HG03460 (cell line): ENCODE data around the gene KCTD21.

Experiments used
- ATAC-seq: cut with Tn5 transposase; IDR thresholded peaks from one replicate; pipeline ENCODE4 v1.9.1; 2021; ENCODE audit not compliant: unreplicated experiment

The KCTD21 gene

DNA sequence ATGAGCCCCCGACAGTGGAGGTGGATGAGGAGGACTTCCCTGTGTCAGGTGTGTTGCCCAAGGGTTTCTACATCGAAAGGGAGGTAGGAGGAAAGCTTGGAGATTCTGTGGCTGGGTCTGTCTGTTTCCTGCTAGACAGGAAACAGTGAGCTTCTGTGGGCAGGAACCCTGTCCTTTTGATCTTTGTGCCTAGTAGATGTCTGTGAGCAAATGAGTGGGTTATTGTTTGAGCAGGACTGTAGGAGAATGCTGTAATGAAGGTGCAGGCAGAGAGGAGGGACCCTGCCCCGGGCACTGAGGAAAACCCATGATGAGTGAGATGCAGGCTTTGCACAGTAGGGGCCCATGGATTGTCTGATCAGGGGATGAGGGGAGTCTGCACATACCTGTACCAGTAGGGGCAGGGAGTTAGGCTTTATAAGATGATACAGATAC, 14.3 kb upstream of the KCTD21 start:
- no peak for ATAC-seq

DNA sequence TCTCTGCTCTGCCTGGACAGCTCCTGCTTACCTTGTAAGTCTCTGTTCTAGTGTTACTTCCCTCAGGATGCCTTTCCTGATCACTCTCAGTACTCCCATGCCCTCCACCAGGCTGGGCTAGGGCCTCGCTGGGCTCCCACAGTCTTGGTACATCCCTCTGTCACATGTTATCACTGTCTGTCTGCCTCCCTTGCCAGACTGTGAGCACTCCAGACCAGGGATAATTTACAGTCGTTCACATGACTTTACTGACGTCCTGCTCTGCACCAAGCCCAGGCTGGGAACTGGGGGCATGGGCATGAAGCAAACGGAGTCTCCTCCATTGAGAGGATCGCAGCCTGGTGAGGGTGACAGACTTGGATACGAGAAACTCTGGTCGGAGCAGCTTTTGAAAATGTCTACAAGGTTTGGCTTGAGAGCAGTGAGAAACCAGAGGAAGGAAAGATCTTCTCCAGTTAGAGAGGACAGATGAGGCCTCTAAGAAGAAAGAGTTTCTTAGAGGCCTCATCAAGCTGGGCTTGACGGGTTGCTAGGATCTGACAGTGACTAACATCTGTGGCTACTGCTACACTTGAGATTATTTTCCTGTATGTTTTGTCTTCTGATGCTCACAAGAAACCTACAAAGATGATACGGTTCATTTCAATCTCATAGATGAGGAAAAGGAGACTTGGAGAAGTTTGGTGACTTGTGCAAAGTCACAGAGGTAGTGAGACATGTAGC, 12.8 kb upstream of the KCTD21 start:
- ATAC-seq = no peak

DNA sequence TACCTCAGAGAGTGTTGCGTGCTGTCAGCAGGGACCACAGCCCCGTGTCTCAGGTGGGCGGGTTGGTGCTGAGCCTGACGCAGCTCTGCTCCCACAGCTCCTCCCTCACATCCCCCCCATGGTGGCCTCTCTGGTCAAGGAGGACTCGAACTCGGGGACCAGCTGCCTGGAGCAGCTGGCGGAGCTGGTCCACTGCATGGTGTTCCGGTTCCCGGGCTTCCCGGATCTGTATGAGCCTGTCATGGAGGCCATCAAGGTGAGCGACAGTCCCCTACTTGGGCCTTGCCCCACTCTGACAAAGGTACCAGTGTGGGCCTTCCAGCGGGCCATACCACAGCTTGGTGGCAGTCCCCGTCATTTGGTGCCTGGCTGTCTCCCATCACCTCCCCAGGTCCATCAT, 12.1 kb upstream of the KCTD21 start:
- no peak for ATAC-seq

DNA sequence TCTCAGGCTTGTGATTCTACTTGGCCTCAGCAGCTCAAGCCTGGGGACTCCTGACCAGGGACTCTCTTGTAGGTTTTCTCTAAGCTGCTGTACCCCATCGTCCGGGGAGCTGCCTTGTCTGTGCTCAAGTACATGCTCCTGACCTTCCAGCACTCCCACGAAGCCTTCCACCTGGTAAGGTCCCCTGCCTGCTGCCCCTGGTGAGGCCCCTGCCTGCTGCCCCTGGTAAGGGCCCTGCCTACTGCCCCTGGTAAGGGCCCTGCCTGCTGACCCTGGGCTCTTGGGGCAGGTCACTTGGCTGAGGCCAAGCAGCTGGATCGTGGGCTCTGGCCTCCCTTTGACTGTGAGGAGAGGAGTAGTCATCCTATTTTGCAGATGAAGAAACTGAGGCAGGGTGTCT, 11.6 kb upstream of the KCTD21 start:
- ATAC-seq = no peak

DNA sequence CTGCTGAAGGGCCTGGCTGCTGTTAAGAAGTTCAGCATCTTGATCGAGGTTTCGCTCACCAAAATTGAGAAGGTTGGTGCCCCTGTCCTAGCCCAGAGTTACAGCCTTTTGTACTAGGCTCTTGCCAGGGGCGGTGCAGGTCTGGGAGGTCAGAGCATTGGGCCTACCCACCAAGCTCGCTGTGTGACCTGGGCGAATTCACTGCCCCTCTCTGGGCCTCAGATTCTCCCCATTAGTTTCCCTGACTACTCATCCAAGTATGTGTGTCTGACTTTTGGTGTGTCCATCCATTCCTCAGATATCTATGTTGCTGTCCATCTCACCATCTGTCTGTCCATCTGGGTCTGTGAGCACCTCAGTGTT, 11.2 kb upstream of the KCTD21 start:
- no peak for ATAC-seq

DNA sequence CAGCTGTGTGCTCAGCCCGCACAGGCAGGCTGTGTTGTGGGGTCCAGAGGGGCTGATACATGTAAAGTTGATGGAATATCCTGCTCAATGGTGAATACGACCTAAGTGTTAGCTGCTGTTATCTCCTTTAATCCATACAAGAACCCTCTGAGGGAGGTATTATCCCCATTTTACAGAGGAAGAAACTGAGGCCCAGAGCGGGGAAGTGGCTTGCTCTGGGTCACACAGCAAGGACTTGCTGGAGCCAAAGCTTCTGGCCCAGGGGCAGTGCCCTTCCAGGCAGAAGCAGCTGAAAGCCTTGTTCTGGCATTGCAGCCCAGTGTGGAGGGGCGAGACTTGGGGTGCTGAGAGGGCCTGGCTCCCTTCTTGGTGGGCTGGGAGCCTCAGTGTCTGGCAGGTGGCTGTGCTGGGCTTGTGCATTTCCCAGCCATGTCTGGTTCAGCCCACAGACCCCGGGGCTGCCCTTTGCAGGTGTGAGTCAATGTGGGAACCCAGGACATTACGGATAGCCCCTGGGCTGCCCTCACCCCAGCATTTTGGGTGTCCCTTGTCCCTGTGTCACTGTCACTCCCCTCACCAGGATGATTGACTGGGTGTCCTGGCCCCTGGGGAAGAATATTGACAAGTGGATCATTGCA, 10.7 kb upstream of the KCTD21 start:
- ATAC-seq = no peak

DNA sequence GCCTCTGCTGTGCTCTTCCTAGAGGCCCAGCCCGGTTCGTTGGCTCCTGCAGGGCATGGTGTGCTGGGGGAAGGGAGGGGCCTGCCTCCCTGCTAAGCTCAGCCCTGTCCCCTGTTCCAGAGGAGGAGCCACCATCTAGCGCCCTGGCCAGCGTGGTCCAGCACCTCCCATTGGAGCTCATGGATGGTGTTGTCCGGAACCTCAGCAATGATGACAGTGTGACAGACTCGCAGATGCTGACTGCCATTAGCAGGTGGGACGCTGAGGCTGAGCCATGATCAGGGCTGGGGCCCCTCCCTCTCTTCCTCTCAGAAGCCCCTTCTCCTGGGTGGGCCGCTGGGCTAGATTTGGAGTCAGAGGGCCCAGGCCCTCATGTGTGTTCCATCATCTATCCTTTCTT, 9.4 kb upstream of the KCTD21 start:
- no peak for ATAC-seq

DNA sequence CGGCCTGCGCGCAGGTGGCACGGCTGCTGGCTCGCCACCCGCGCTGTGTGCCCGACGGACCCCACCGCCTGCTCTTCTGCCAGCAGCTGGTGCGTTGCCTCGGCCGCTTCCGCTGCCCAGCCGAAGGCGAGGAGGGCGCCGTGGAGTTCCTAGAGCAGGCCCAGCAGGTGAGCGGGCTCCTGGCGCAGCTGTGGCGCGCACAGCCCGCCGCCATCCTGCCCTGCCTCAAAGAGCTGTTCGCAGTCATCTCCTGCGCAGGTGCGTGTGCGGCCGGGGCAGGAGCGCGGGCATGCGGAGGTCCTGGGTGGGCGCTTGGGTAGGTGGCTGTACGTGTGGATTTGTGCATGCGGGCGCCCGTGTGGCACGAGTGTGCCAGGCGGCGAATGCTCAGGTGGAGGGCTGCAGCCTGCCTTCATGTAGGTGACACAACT, 8.2 kb upstream of the KCTD21 start:
- ATAC-seq = no peak

DNA sequence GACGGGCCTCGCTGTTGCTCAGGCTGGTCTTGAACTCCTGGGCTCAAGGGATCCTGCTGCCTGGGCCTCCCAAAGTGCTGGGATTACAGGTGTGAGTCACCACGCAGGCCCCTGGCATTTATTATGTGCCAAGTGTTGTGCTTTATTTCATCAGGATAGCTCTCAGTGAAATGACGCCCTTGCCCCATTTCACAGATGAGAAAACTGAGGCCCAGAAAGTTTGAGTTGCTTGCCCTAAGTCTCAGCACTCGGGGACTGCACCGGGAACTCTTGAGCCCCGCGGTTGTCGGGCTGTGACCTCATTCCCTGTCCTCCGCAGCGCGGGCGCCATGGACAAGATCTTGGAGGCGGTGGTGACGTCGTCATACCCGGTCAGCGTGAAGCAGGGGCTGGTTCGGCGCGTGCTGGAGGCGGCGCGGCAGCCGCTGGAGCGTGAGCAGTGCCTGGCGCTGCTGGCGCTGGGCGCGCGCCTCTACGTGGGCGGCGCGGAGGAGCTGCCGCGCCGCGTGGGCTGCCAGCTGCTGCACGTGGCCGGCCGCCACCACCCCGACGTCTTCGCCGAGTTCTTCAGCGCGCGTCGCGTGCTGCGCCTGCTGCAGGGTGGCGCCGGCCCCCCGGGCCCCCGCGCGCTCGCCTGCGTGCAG, 7.6 kb upstream of the KCTD21 start:
- ATAC-seq = no peak

DNA sequence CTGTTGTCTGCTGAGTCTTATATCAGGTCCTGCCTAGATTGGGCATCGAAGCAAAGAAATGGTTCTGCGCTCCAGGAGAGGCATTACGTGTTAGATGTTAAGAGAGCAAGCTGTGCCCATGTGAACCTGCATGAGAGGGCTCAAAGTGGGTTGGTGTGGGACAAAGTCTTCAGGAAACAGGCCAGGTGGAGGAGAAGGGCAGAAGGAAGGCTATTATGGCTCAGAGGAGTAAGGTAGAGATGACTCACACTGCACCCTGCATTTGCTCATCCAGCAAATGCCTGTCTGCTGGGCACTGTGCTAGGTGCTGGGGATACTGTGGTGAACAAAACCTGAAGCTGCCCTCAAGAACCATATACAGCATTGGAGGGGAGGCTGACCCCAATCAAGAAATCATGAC, 6.1 kb upstream of the KCTD21 start:
- no peak for ATAC-seq

DNA sequence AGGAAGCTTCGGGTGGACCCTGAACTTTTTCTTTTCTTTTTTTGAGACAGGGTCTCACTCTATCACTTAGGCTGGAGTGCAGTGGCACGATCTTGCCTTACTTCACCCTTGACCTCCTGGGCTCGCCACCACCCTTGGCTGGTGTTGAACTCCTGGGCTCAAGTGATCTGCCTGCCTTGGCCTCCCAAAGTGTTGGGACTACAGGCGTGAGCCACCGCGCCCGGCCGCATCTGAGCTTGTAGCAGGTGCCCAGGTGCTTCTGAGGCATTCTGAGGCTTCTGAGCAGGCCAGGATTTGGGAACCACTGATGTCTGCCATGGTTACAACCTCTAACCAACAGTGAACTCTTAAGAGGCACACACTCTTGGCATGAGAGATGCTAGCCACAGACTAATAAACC, 5.4 kb upstream of the KCTD21 start:
- no peak for ATAC-seq

DNA sequence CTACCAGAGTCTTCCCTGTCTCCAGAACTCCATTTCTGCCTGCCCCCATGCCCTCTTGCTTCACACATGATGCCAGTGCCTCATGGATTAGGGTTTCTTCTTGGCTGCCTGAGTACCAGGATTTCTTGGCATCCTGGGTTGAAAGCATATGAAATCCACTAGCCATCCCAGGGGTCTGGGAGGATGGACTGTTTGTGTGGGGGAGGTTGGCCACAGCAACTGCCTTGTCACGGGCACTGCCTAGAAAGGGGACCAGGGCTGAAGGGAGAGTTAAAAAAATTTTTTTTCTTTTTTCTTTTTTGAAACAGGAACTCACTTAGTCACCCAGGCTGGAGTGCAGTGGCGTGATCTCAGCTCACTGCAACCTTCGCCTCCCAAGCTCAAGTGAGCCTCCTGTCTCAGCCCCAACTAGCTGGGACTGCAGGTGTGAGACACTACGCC, 4.5 kb upstream of the KCTD21 start:
- no peak for ATAC-seq

DNA sequence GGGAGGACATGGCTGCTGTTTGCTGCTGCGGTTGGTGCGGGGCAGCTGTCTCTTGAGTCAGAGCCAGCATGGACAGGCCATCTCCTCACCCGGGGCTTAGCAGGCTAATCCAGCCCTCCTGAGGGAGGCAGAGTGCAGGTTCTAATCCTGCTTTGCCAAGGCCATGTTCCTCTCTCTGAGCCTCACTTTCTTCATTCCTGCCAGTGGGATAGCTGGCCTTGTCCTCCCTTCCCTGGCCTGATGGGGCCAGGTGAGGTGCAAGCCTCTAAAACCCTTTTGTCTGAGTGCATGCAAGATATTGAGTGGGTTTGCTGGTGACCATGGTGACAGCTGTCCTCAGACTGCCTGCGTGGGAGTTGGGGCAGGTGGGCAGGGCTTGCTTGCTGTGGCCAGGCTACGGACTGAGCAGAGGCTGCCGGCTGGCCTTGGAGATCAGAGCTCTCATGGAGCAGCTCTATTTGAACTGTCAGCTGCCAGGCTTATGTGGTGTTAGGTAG, 3.8 kb upstream of the KCTD21 start:
- no peak for ATAC-seq

DNA sequence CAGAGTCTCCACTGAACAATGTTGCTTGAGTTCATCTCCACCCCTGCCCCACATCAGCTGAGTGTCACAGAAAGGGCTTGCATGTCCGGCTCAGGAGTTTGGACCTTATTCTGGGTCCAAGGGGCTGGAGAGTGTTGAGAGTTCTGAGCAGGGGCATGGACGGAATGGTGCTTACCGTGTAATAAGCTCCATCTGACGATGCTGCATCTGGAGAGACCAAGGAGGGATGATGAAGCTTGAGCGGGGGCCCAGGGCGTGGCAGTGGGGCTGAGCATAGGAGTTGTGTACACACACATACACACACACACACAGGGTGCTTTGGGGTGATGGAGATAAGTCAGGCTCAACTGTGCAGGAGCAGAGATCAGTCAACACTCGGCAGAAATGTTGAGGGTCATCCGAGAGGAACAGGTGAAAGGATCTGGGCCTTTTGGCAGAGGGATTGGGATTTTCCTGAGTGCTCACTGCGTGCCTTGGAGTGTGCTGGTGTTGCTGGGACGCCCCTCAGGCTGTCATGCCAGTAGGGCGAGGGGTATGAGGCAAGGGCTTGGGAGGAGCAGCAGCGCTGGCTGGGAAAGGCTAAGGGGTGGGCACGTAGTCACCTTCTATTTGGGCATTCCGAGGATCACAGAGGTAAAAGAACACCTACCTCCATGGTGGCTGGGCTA, 2.6 kb upstream of the KCTD21 start:
- no peak for ATAC-seq

DNA sequence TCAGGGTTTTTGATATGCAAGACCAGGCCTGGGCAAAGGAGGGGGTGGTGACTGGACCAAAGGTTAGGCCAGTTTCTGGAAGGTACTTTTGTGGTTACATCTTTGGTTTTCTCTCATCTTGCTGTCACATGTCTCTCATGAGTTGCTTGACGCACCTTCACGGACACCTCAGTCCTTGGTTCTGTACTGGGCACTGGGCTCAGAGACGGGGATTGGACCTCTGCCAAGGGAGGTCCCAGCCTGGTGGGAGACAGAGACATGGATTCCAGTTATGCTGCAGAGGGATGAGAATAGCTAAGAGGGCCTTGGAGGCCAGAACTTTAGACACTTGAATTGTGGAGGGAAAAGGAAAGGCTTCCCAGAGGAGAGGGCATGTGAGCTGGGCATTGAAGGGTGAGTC, 1.9 kb upstream of the KCTD21 start:
- ATAC-seq = no peak

DNA sequence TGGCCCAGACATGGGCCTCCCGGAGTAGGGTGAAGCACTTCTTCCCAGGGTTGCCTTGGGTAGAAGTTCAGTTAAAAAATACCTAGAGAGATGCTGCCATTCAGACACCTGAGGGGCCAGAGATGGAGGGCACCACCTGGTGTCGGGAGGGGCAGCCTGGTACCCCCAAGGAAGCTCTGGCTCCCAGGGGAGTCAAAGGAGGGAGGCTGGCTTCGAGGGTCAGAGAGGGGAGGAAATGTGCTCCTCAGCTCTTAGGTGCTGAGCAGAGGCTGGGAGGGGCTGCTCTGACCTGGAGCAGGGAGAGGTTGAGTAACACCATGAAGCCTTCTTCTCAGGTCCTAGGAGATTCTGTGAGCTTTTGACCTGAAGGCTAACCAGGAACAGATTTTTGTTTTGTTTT, 1.4 kb upstream of the KCTD21 start:
- no peak for ATAC-seq

DNA sequence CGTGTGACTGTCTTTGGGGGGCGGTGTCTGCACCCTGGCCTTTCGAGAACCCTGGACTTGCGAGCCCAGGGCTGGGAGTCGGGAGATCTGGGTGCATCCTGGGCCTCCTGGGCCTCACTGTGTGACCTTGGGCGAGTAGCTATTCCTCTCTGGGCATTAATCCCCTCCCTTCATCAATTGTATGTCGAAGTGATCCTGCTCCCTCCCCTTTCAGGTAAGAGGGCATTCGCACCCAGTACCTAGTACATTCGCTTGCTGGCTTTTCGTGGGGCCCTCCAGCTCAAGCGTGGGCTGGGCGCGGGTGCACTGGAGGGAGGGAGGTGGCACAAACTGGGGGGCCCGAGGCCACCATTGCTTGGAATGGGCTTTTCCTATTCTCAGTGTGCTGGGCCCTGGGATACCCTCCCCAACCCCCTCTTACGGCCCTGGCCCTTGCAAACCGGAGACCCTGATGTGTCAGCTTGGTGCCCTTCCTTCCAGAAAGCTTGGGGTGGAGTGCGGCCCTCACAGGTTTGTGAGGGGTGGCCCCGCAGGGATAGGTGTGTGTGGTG, 823 bp upstream of the KCTD21 start:
- ATAC-seq = no peak

DNA sequence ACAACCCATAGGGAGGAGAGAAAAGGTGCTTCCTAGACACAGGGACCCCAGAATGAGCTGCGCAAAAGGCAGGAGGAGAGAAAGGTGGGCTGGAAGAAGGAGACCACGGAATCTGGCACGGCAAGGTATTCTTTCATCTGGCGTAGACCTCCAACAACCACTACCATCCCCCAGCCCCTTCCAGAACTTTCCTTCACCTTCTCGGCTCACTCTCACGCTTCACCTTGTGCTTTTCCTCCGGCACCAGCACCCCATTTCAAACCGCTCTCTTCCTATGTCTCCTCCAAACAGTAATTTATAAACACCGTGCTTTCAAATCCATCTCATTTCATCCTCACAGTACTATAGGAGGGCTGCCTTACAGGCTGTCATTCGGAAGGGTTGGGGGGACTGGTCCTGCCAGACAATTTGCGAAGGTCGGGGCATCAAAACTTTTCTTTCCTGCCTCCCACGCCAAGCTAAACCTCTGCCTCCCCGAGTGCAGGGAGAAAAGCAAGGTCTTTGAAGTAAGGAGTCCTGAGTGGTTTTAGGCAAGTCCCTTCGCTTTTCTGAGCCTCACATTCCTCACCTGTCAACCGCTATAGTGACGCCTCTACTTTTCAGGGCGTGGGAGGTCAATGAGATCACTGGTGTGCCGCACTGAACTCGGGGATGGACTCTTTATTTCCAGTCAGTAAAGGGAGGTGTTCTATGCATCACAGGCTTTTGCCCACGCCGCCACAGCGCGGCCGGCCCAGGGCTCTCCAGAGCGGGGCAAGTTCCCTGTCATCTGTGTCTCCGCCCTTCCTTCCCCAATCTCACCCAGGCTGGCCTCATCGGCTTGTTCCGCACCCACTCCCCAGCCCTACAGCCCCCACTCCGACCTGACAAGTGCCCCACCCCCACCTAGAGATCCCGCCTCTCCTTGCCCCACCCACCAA, 800 bp downstream of the KCTD21 start:
- ATAC-seq = peak; percentile 23

DNA sequence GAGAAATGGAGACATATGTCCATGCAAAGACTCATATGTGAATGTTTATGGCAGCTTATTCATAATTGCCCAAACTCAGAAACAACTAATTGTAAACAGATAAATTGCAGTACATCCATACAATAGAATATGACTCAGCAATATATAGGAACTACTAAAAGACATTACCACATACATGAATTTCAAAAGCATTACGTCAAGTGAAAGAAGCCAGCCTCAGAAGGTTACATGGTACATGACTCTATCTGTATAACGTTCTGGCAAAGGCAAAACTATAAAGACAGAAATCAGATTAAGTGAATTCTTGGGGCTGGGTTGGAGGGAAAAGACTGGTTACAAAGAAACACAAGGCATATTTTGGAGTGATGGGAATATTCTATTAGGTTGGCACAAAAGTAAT, 7.2 kb downstream of the KCTD21 start:
- ATAC-seq = no peak

DNA sequence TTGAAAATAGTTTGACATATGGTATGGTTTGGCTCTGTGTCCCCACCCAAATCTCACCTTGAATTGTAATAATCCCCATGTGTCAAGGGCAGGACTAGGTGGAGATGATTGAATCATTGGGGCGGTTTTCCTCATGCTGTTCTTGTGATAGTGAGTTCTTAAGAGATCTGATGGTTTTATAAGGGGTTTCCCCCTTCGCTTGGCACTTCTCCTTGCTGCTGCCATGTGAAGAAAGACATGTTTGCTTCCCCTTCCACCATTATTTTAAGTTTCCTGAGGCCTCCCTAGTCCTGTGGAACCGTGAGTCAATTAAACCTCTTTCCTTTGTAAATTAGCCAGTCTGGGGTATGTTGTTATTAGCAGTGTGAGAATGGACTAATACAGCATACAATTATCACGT, 7.7 kb downstream of the KCTD21 start:
- no peak for ATAC-seq
